Neural cell (in vitro differentiated cells): ENCODE results near the gene MSLN. TPM values are rescaled to one million over a fixed set of nuclear protein-coding genes. Genes with fewer than 3 reads are reported as not detected.

Source experiments
- H2AFZ ChIP-seq: fragments of 200-600, 300-800 bp; sonication (generic), shearing (Covaris generic); 2 replicates; pipeline ENCODE4 v1.6.0; 2014; ENCODE audit warnings: low read depth, mild to moderate bottlenecking, antibody characterized with exemption, low read length, moderate library complexity
- H3F3A ChIP-seq: fragments of 200-600 bp; shearing (Covaris generic); 2 replicates; pipeline ENCODE4 v1.6.1; 2016; ENCODE audit warnings: mild to moderate bottlenecking, moderate library complexity, mixed read lengths, antibody characterized with exemption, low read length; ENCODE audit not compliant: insufficient read depth, poor library complexity, severe bottlenecking
- H3K27ac ChIP-seq: fragments of 200-600, 300-800 bp; sonication (generic), shearing (Covaris generic); 2 replicates; pipeline ENCODE4 v1.5.1; 2014; ENCODE audit warnings: mild to moderate bottlenecking, low read length, moderate library complexity
- H3K27me3 ChIP-seq: fragments of 300-800, 200-600 bp; sonication (generic), shearing (Covaris generic); 2 replicates; pipeline ENCODE4 v1.6.0; 2014; ENCODE audit warnings: mild to moderate bottlenecking, low read depth, low read length, moderate library complexity; ENCODE audit not compliant: insufficient read depth
- H3K36me3 ChIP-seq: fragments of 300-800, 200-600 bp; sonication (generic), shearing (Covaris generic); 2 replicates; pipeline ENCODE4 v1.5.1; 2014; ENCODE audit warnings: mild to moderate bottlenecking, antibody characterized with exemption, low read length, moderate library complexity; ENCODE audit not compliant: insufficient read depth
- H3K4me2 ChIP-seq: fragments of 300-800, 200-600 bp; sonication (generic), shearing (Covaris generic); 2 replicates; pipeline ENCODE4 v1.6.0; 2014; ENCODE audit warnings: mild to moderate bottlenecking, low read length
- H3K4me3 ChIP-seq: fragments of 300-800, 200-600 bp; sonication (generic), shearing (Covaris generic); 2 replicates; pipeline ENCODE4 v1.5.1; 2014; ENCODE audit warnings: mild to moderate bottlenecking, low read length, moderate library complexity
- H3K79me2 ChIP-seq: fragments of 200-600 bp; shearing (Covaris generic); replicated peaks from 2 replicates; pipeline ENCODE4 v1.6.0; 2014; ENCODE audit warnings: mild to moderate bottlenecking, low read length, moderate library complexity; ENCODE audit not compliant: insufficient read depth
- H3K9ac ChIP-seq: fragments of 300-800, 200-600 bp; sonication (generic), shearing (Covaris generic); 2 replicates; pipeline ENCODE4 v1.6.1; 2016; ENCODE audit warnings: mild to moderate bottlenecking, low read length, mixed read lengths
- H3K9me2 ChIP-seq: fragments of 200-600 bp; shearing (Covaris generic); 2 replicates; pipeline ENCODE4 v1.6.1; 2016; ENCODE audit warnings: mild to moderate bottlenecking, low read length, mixed read lengths; ENCODE audit not compliant: insufficient read depth
- H3K9me3 ChIP-seq: fragments of 200-600, 300-800 bp; sonication (generic), shearing (Covaris generic); 2 replicates; pipeline ENCODE4 v1.6.1; 2016; ENCODE audit warnings: mild to moderate bottlenecking, mixed run types, low read length, moderate library complexity, mixed read lengths
- H4K20me1 ChIP-seq: fragments of 200-600 bp; shearing (Covaris generic); 2 replicates; pipeline ENCODE4 v1.6.1; 2016; ENCODE audit warnings: mild to moderate bottlenecking, mixed run types; ENCODE audit not compliant: insufficient read depth
- CTCF ChIP-seq: fragments of 450-650 bp; IDR thresholded peaks from 2 replicates; pipeline ENCODE4 v1.5.1; 2014; ENCODE audit warnings: antibody characterized with exemption, mild to moderate bottlenecking, moderate library complexity; ENCODE audit not compliant: poor library complexity, severe bottlenecking
- EP300 ChIP-seq: fragments of 450-650 bp; conservative IDR thresholded peaks from 2 replicates; pipeline ENCODE4 v1.6.1; 2014; ENCODE audit warnings: antibody characterized with exemption, mild to moderate bottlenecking, moderate library complexity; ENCODE audit not compliant: poor library complexity, severe bottlenecking
- EZH2 ChIP-seq: fragments of 200-600, 300-800 bp; shearing (Covaris generic), sonication (generic); IDR thresholded peaks from 2 replicates; pipeline ENCODE4 v1.6.1; 2014; ENCODE audit warnings: antibody characterized with exemption, low read length, borderline replicate concordance, mild to moderate bottlenecking; ENCODE audit not compliant: insufficient read depth, poor library complexity, severe bottlenecking
- MXI1 ChIP-seq: fragments of 450-650 bp; conservative IDR thresholded peaks from 2 replicates; pipeline ENCODE4 v1.6.1; 2014; ENCODE audit warnings: antibody characterized with exemption, mild to moderate bottlenecking; ENCODE audit not compliant: poor library complexity, severe bottlenecking
- POLR2AphosphoS5 ChIP-seq: IDR thresholded peaks from 2 replicates; pipeline ENCODE4 v1.6.1; 2012
- RAD21 ChIP-seq: fragments of 450-650 bp; conservative IDR thresholded peaks from 2 replicates; pipeline ENCODE4 v1.6.1; 2014; ENCODE audit warnings: antibody characterized with exemption, mild to moderate bottlenecking, moderate library complexity
- REST ChIP-seq: IDR thresholded peaks from 2 replicates; pipeline ENCODE4 v1.6.1; 2012; ENCODE audit warnings: borderline replicate concordance
- SMC3 ChIP-seq: fragments of 450-650 bp; conservative IDR thresholded peaks from 2 replicates; pipeline ENCODE4 v1.6.1; 2014; ENCODE audit warnings: antibody characterized with exemption, mild to moderate bottlenecking, moderate library complexity; ENCODE audit not compliant: poor library complexity
- TAF1 ChIP-seq: IDR thresholded peaks from 2 replicates; pipeline ENCODE4 v1.6.1; 2012; ENCODE audit warnings: low read depth
- polyA plus RNA-seq: library from polyadenylated mRNA; depleted of rRNA; stranded (reverse); fragments of >200 nt; gene quantifications from 2 replicates; pipeline ENCODE4 v1.2.3, GENCODE V29; 2014

MSLN gene
- polyA plus RNA-seq, 1 donor from 2014 or later = 0.63 TPM

- Histone ChIP-seq H3K9me2 (no peaks in the 10 kb centered on the region), H3F3A (no peaks in the 10 kb centered on the region), H3K9me3 (no peaks in the 10 kb centered on the region), H3K9ac (no peak overlapping the region), H3K4me3 (no peak overlapping the region), H3K4me2 (no peak overlapping the region), H3K79me2 (no peaks in the 10 kb centered on the region), H3K27ac (no peak overlapping the region), H3K36me3 (no peaks in the 10 kb centered on the region), H3K27me3 (peaks cover 15% of the 10 kb centered on the region), H4K20me1 (no peaks in the 10 kb centered on the region), H2AFZ (no peak overlapping the region)
- TF ChIP-seq POLR2AphosphoS5 (no peak), MXI1 (no peak)
Observed at GRCh38 chr16:800834-801511, 40.4 kb downstream of the MSLN start.

GRCh38 chr16:801584-802363, 41.2 kb downstream of the MSLN start:
- Histone ChIP-seq H3K27me3 (peaks cover 15% of the 10 kb centered on the region), H3K9ac (no peak overlapping the region), H3K36me3 (no peaks in the 10 kb centered on the region), H3K79me2 (no peaks in the 10 kb centered on the region), H3K9me2 (no peaks in the 10 kb centered on the region), H3F3A (no peaks in the 10 kb centered on the region), H3K27ac (no peak overlapping the region), H3K4me3 (no peak overlapping the region), H3K4me2 (no peak overlapping the region), H3K9me3 (no peaks in the 10 kb centered on the region), H2AFZ (no peak overlapping the region), H4K20me1 (no peaks in the 10 kb centered on the region)
- TF ChIP-seq SMC3 = no peak

- no peak overlapping the region for H2AFZ ChIP-seq
- H3K9ac ChIP-seq = no peak overlapping the region
- no peak overlapping the region for H3K4me3 ChIP-seq
- no peak overlapping the region for H3K27ac ChIP-seq
- H3K36me3 ChIP-seq = no peaks in the 10 kb centered on the region
- TF ChIP-seq REST (no peak), RAD21 (no peak), MXI1 (no peak), TAF1 (no peak), EP300 (no peak), SMC3 (no peak), CTCF (no peak), EZH2 (no peak), POLR2AphosphoS5 (no peak)
- H3F3A ChIP-seq = no peaks in the 10 kb centered on the region
- no peaks in the 10 kb centered on the region for H3K79me2 ChIP-seq
- H3K9me2 ChIP-seq = no peaks in the 10 kb centered on the region
- H3K27me3 ChIP-seq = peaks cover 15% of the 10 kb centered on the region
- no peak overlapping the region for H3K4me2 ChIP-seq
- no peaks in the 10 kb centered on the region for H3K9me3 ChIP-seq
- no peaks in the 10 kb centered on the region for H4K20me1 ChIP-seq
Observed at GRCh38 chr16:802461-802860, 41.9 kb downstream of the MSLN start.
